Activated CD4-positive, alpha-beta T cell treated with anti-CD3 and anti-CD28 coated beads for 36 hours (primary cell): ENCODE data around the gene ROPN1L. TPM values are rescaled to one million over a fixed set of nuclear protein-coding genes. Genes with fewer than 3 reads are reported as not detected.
A peak's percentile ranks its signal among the peaks of the same experiment; 100 is the strongest.

Experiments
- ATAC-seq: fragments of 200-7000 bp; cut with Tn5 transposase; one replicate; pipeline ENCODE4 v1.10.0; 2021; ENCODE audit warnings: mild to moderate bottlenecking, moderate library complexity
- CTCF ChIA-PET: fragments of 350-600 bp; sonication (Branson Sonifier 250); formaldehyde crosslinking; loops from one replicate; lab custom pipeline; 2021; ENCODE audit warnings: antibody characterized with exemption; lab: Charles Lee
- POLR2A ChIA-PET: fragments of 350-600 bp; sonication (Branson Sonifier 250); formaldehyde crosslinking; loops from one replicate; lab custom pipeline; 2021; ENCODE audit warnings: antibody characterized with exemption, inconsistent platforms; lab: Charles Lee
- DNase-seq: peaks from one replicate; pipeline ENCODE4 v3.0.0-alpha.2; 2020
- H3K27ac Mint-ChIP-seq: one replicate; pipeline ENCODE4 v1.8.0; 2021; ENCODE audit warnings: mixed read lengths
- H3K27me3 Mint-ChIP-seq: one replicate; pipeline ENCODE4 v1.8.0; 2021; ENCODE audit warnings: mixed read lengths
- H3K36me3 Mint-ChIP-seq: one replicate; pipeline ENCODE4 v1.8.0; 2021; ENCODE audit warnings: low read depth, mixed read lengths
- H3K4me1 Mint-ChIP-seq: one replicate; pipeline ENCODE4 v1.8.0; 2021; ENCODE audit warnings: mixed read lengths
- H3K4me3 Mint-ChIP-seq: one replicate; pipeline ENCODE4 v1.8.0; 2021; ENCODE audit warnings: mild to moderate bottlenecking, moderate library complexity, mixed read lengths
- H3K9me3 Mint-ChIP-seq: one replicate; pipeline ENCODE4 v1.8.0; 2021; ENCODE audit warnings: low read depth, mixed read lengths
- intact Hi-C, 2 experiments: fragments of 100-400 bp; cut with DNase I in 1 of 2; cut with micrococcal nuclease in 1 of 2; formaldehyde crosslinking; loops; one replicate each; pipeline versions ENCODE4 v1.14.2 to v1.15.1; 2022 to 2024; cut with DNase I, micrococcal nuclease
- total RNA-seq, 2 experiments: library from RNA; stranded (reverse); gene quantifications; one replicate each; pipeline ENCODE4 v1.2.3, GENCODE V29; 2021

The ROPN1L gene
- total RNA-seq, 2 experiments from 2014 or later = 0.28 TPM; not detected in 1

- ATAC-seq = no peak
- no peaks in the 10 kb centered on the region for H3K9me3 Mint-ChIP-seq
- no peak for DNase-seq
- intact Hi-C loops = no loop called here
- peaks cover 4% of the 10 kb centered on the region for H3K4me1 Mint-ChIP-seq
- H3K27ac Mint-ChIP-seq = no peak overlapping the region
- H3K36me3 Mint-ChIP-seq = peaks cover 53% of the 10 kb centered on the region
- POLR2A ChIA-PET = no interaction called here
- no peak overlapping the region for H3K4me3 Mint-ChIP-seq
- CTCF ChIA-PET = interaction anchor here (0.8 to 1.0 kb wide), 2 partner anchors 15 to 18 kb away, joined by 3 read pairs; no protein-coding TSS in a partner anchor
- no peaks in the 10 kb centered on the region for H3K27me3 Mint-ChIP-seq
These were observed 31.0 kb upstream of the ROPN1L start for GRCh38 chr5:10410662-10411061.

GRCh38 chr5:10411336-10411735 is 30.3 kb upstream of the ROPN1L start:
- peaks cover 50% of the 10 kb centered on the region for H3K36me3 Mint-ChIP-seq
- CTCF ChIA-PET = no interaction called here
- no peak overlapping the region for H3K27ac Mint-ChIP-seq
- ATAC-seq = no peak
- intact Hi-C loops = no loop called here
- peaks cover 4% of the 10 kb centered on the region for H3K4me1 Mint-ChIP-seq
- POLR2A ChIA-PET = no interaction called here
- H3K9me3 Mint-ChIP-seq = no peaks in the 10 kb centered on the region
- H3K4me3 Mint-ChIP-seq = no peak overlapping the region
- DNase-seq = no peak
- no peaks in the 10 kb centered on the region for H3K27me3 Mint-ChIP-seq

GRCh38 chr5:10416868-10417267 is 24.8 kb upstream of the ROPN1L start:
- H3K4me1 Mint-ChIP-seq = peaks cover 44% of the 10 kb centered on the region
- CTCF ChIA-PET = interaction anchor here (1.1 kb wide), 1 partner anchor 211 kb away, joined by 4 read pairs; no protein-coding TSS in a partner anchor
- POLR2A ChIA-PET = no interaction called here
- ATAC-seq = no peak
- H3K27me3 Mint-ChIP-seq = no peaks in the 10 kb centered on the region
- no peak for DNase-seq
- no peaks in the 10 kb centered on the region for H3K9me3 Mint-ChIP-seq
- intact Hi-C loops = no loop called here
- no peak overlapping the region for H3K4me3 Mint-ChIP-seq
- H3K27ac Mint-ChIP-seq = no peak overlapping the region
- peaks cover 74% of the 10 kb centered on the region for H3K36me3 Mint-ChIP-seq

DNA sequence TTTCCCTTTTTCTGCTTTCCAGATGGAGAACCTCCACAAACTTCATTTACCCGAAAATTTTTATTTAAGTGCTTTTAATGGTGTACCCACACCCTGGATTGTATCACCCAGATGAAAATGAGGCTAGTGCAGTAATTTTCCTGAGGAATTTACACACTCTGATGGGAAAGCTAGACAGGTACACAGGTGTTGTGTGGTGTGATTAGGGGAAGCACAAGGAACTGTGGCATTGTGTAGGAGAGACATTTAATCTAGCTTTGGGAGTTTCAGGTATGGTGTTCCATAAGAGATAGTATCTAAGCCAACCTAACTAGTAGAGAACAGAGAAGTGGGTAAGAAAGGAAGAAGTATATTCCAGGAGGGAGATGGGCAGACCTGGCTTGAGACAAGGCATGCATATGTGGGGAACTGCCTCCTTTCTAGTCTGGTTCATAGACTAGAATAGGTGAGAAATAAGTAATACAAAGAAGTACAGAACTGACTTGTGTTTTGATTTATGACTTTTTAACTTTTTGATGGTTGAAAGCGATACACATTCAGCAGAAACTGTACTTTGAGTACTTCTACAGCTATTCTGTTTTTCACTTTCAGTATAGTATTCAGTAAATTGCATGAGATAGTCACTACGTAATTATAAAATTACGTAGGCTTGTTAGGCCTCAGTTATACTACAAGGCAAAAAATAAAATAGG is 22.9 kb upstream of the ROPN1L start:
- DNase-seq (peak; percentile 19), ATAC-seq (peak; percentile 90)
- ChIA-PET CTCF (interaction anchor here (0.6 to 1.4 kb wide), 7 partner anchors 9 to 444 kb away, joined by 3 to 4 read pairs (median 3); no protein-coding TSS in a partner anchor), POLR2A (interaction anchor here (0.6 to 1.8 kb wide), 7 partner anchors 64 to 216 kb away, joined by 3 to 10 read pairs (median 4); partner anchors contain the start of genes ATPSCKMT, CCT5 and MARCHF6)
- H3K27ac Mint-ChIP-seq = no peak overlapping the region
- no peaks in the 10 kb centered on the region for H3K27me3 Mint-ChIP-seq
- peaks cover 53% of the 10 kb centered on the region for H3K4me1 Mint-ChIP-seq
- intact Hi-C loops = loop anchor here (1.0 kb wide), 3 partner anchors 63 to 168 kb away; partner anchors contain the start of gene CCT5 (in 1 of the 2)
- no peaks in the 10 kb centered on the region for H3K9me3 Mint-ChIP-seq
- H3K36me3 Mint-ChIP-seq = peaks cover 73% of the 10 kb centered on the region
- H3K4me3 Mint-ChIP-seq = no peak overlapping the region

DNA sequence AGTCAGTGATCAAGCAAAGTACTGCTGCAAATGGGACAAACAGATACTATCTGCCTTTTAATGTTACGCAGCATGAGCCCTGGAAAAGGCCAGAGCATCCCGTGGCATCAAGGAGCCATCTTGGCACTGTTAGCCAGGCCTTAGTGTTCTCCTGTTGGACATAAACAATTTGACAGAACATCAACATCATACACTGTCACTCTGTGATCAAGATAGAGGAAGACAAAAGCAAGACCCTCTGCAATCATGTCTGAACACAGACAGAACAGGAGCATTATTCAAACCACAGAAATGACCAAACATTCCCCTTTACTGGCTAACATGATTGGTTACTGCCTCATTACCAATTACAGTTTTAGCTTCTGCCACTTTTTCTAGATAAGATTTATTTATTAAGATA is 21.2 kb upstream of the ROPN1L start:
- POLR2A ChIA-PET = no interaction called here
- no peak for DNase-seq
- no peak for ATAC-seq
- Mint-ChIP-seq H3K9me3 (no peaks in the 10 kb centered on the region), H3K4me1 (peaks cover 53% of the 10 kb centered on the region), H3K27me3 (no peaks in the 10 kb centered on the region), H3K27ac (no peak overlapping the region), H3K4me3 (no peak overlapping the region), H3K36me3 (peaks cover 81% of the 10 kb centered on the region)
- CTCF ChIA-PET = no interaction called here
- intact Hi-C loops = loop anchor here in 1 of 2 experiments (5.0 kb wide), 1 partner anchor 158 kb away; no protein-coding TSS in a partner anchor

- H3K4me1 Mint-ChIP-seq = peaks cover 53% of the 10 kb centered on the region
- intact Hi-C loops = loop anchor here in 1 of 2 experiments (5.0 kb wide), 1 partner anchor 159 kb away; no protein-coding TSS in a partner anchor
- H3K4me3 Mint-ChIP-seq = no peak overlapping the region
- H3K9me3 Mint-ChIP-seq = no peaks in the 10 kb centered on the region
- H3K27ac Mint-ChIP-seq = no peak overlapping the region
- POLR2A ChIA-PET = no interaction called here
- ATAC-seq = peak; percentile 35
- H3K27me3 Mint-ChIP-seq = no peaks in the 10 kb centered on the region
- H3K36me3 Mint-ChIP-seq = peaks cover 78% of the 10 kb centered on the region
- CTCF ChIA-PET = interaction anchor here (0.7 to 4.9 kb wide), 4 partner anchors 21 to 138 kb away, joined by 3 to 36 read pairs (median 4); partner anchors contain the start of gene ROPN1L
- DNase-seq = no peak
These were observed 20.7 kb upstream of the ROPN1L start for GRCh38 chr5:10420932-10421331.

DNA sequence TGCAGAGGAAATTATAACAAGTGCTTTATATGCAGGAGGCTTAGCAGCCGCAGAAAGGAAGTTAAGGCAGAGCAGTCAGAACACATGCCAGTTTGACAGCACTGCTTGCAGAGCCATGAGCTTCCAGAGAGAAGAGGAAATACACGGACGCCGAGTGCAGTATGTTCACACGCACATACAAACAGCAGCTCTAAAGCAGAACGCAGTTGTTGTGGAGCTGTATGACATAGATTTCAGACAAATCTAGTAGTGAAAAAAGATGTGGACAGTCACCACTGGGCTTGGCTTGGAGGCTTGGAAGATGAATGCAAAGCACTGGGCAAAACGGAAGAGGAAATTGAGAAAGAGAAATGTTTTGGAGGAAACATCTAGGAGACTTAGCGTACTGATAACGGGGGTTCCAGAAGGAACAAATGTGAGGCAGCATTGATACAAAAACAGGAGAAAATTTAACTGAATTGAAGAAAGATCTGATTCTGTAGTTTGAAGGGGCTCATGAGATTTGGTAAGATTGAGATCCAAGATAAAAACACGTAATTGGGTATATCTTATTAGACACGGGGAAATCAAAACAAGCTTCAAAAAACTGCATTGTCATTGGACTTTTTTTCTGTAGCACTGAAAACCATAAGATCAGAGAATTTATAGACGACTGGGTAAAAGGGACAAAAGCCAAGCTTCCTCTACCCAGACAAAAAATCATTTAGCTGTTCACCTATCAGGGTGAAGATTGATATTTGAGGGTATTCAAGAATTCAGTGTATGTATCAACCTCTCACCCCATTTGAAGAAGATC is 19.6 kb upstream of the ROPN1L start:
- Mint-ChIP-seq H3K9me3 (no peaks in the 10 kb centered on the region), H3K36me3 (peaks cover 78% of the 10 kb centered on the region), H3K27ac (peak overlapping the region; percentile 21), H3K27me3 (no peaks in the 10 kb centered on the region), H3K4me1 (peaks cover 52% of the 10 kb centered on the region), H3K4me3 (no peak overlapping the region)
- ChIA-PET POLR2A (no interaction called here), CTCF (interaction anchor here (0.6 to 4.9 kb wide), 8 partner anchors 11 to 1812 kb away, joined by 3 to 36 read pairs (median 3); partner anchors contain the start of gene ROPN1L)
- peak; percentile 30 for DNase-seq
- intact Hi-C loops = loop anchor here in 1 of 2 experiments (2.0 to 5.0 kb wide), 2 partner anchors 19 to 160 kb away; partner anchors contain the start of gene ROPN1L
- ATAC-seq = no peak

- H3K27me3 Mint-ChIP-seq = no peaks in the 10 kb centered on the region
- no peaks in the 10 kb centered on the region for H3K9me3 Mint-ChIP-seq
- H3K36me3 Mint-ChIP-seq = peaks cover 76% of the 10 kb centered on the region
- ChIA-PET POLR2A (interaction anchor here (0.9 to 1.1 kb wide), 2 partner anchors 68 to 70 kb away, joined by 3 read pairs; partner anchors contain the start of gene MARCHF6), CTCF (interaction anchor here (0.6 to 4.9 kb wide), 10 partner anchors 8 to 1812 kb away, joined by 3 to 36 read pairs (median 4); no protein-coding TSS in a partner anchor)
- DNase-seq = no peak
- intact Hi-C loops = loop anchor here in 1 of 2 experiments (2.0 to 5.0 kb wide), 2 partner anchors 18 to 161 kb away; partner anchors contain the start of gene ROPN1L
- no peak for ATAC-seq
- no peak overlapping the region for H3K4me3 Mint-ChIP-seq
- no peak overlapping the region for H3K27ac Mint-ChIP-seq
- H3K4me1 Mint-ChIP-seq = peaks cover 48% of the 10 kb centered on the region
These were observed 18.7 kb upstream of the ROPN1L start for GRCh38 chr5:10423022-10423421.

DNA sequence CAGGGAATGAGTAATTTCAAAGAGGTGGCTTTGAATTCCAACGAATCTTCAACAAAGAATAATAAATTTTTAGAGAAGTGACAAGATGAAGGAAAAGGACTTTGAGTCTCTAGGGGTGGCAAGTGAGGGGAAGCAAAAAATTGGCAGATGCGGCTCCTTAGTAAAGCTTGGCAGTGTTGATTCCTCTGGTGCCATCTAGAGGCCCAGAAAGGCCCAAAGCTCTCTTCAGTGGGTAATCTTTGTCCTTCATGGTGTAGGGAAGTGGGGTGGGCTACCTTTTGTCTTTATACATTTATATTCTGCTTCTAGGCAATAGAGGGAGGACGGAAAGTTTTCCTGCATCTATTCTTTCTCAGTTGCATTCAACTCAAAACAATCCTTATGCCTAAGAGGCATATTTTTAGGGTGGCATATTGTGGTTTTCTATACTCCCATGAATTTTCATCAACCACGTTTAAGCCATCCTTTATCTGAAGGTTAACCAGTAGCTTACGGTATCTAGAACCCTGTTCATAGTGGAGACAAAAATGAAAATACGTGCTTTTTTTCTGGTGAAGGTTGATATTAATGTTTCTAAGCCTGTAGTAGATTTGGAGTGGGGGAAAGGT is 17.5 kb upstream of the ROPN1L start:
- peaks cover 36% of the 10 kb centered on the region for H3K4me1 Mint-ChIP-seq
- no peaks in the 10 kb centered on the region for H3K27me3 Mint-ChIP-seq
- ChIA-PET CTCF (interaction anchor here (0.5 to 4.9 kb wide), 9 partner anchors 10 to 203 kb away, joined by 3 to 36 read pairs (median 5); no protein-coding TSS in a partner anchor), POLR2A (no interaction called here)
- ATAC-seq (peak; percentile 37), DNase-seq (peak; percentile 33)
- peaks cover 65% of the 10 kb centered on the region for H3K36me3 Mint-ChIP-seq
- H3K9me3 Mint-ChIP-seq = no peaks in the 10 kb centered on the region
- no peak overlapping the region for H3K27ac Mint-ChIP-seq
- H3K4me3 Mint-ChIP-seq = no peak overlapping the region
- intact Hi-C loops = loop anchor here (1.0 to 5.0 kb wide), 2 partner anchors 140 to 162 kb away; no protein-coding TSS in a partner anchor

DNA sequence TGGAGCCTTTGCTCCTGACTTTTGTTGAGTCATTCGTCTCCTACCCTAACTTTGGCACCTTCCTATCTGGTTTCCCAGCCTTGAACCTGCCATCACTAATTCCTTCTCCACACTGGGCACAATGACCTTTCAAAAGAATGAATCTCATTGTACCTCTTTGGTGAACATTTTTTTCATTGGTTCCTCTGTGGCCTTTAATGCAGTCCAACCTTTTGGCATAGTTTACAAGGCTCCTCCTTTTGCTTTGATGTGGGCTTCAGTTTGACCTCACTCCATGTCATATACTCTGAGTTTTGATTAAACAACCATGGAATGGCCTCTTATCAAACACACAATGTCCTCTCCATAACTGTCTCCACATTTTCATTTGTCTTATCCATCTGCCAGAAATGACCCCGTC is 14.5 kb upstream of the ROPN1L start:
- ATAC-seq (no peak), DNase-seq (no peak)
- Mint-ChIP-seq H3K27ac (no peak overlapping the region), H3K9me3 (no peaks in the 10 kb centered on the region), H3K27me3 (no peaks in the 10 kb centered on the region), H3K36me3 (peaks cover 48% of the 10 kb centered on the region), H3K4me3 (no peak overlapping the region), H3K4me1 (peaks cover 6% of the 10 kb centered on the region)
- intact Hi-C loops = no loop called here
- ChIA-PET POLR2A (no interaction called here), CTCF (no interaction called here)
